ENCODE data around the gene RHOBTB3. TPM values are rescaled to one million over a fixed set of nuclear protein-coding genes. Genes with fewer than 3 reads are reported as not detected.
A peak's percentile ranks its signal among the peaks of the same experiment; 100 is the strongest.

The RHOBTB3 gene
- total and polyA plus RNA-seq, 8 donors = 26.5 to 93.0 (median 64.1) TPM

GRCh38 chr5:95717439-95717838, 13.7 kb upstream of the RHOBTB3 start:
- intact Hi-C loops (cut with DNase I) = no loop called here

GRCh38 chr5:95718203-95718602, 12.9 kb upstream of the RHOBTB3 start:
- ATAC-seq (no peak), DNase-seq (no peak)
- H3K4me3 ChIP-seq = no peak overlapping the region
- peaks cover 2 to 6% of the 10 kb centered on the region in 2 donors for H3K4me1 ChIP-seq
- no peak overlapping the region for H3K27ac ChIP-seq
- H3K9me3 ChIP-seq = no peaks in the 10 kb centered on the region
- H3K27me3 ChIP-seq = no peaks in the 10 kb centered on the region
- intact Hi-C loops (cut with DNase I) = no loop called here
- no peaks in the 10 kb centered on the region for H3K36me3 ChIP-seq
- TF ChIP-seq CTCF (IDR thresholded peaks at IDR 0.05) = no peak

More at GRCh38 chr5:95717439-95717838, 13.7 kb upstream of the RHOBTB3 start:
- no peak for TF ChIP-seq CTCF (IDR thresholded peaks at IDR 0.05)
- Histone ChIP-seq H3K4me1 (peaks cover 0 to 6% of the 10 kb centered on the region in 2 donors), H3K4me3 (no peak overlapping the region), H3K9me3 (no peaks in the 10 kb centered on the region), H3K36me3 (no peaks in the 10 kb centered on the region), H3K27ac (no peak overlapping the region), H3K27me3 (no peaks in the 10 kb centered on the region)
- no peak for ATAC-seq
- DNase-seq = no peak

- Histone ChIP-seq H3K9me3 (no peaks in the 10 kb centered on the region), H3K4me3 (no peak overlapping the region), H3K27me3 (no peaks in the 10 kb centered on the region), H3K36me3 (no peaks in the 10 kb centered on the region), H3K27ac (no peak overlapping the region), H3K4me1 (peaks cover 4 to 6% of the 10 kb centered on the region in 2 donors)
- no peak for TF ChIP-seq CTCF (IDR thresholded peaks at IDR 0.05)
- DNase-seq (no peak), ATAC-seq (no peak)
- intact Hi-C loops (cut with DNase I) = no loop called here
Measured at GRCh38 chr5:95718738-95719137, 12.4 kb upstream of the RHOBTB3 start.

GRCh38 chr5:95720094-95720786, 10.9 kb upstream of the RHOBTB3 start:
- H3K4me3 ChIP-seq = no peak overlapping the region
- no peaks in the 10 kb centered on the region for H3K27me3 ChIP-seq
- peaks cover 4 to 6% of the 10 kb centered on the region in 2 donors for H3K4me1 ChIP-seq
- no peak overlapping the region for H3K27ac ChIP-seq
- intact Hi-C loops (cut with DNase I) = no loop called here
- H3K36me3 ChIP-seq = no peaks in the 10 kb centered on the region
- no peaks in the 10 kb centered on the region for H3K9me3 ChIP-seq
- peak; percentile 76 for ATAC-seq
- DNase-seq = no peak
- no peak for TF ChIP-seq CTCF (IDR thresholded peaks at IDR 0.05)

GRCh38 chr5:95721582-95722295, 9.4 kb upstream of the RHOBTB3 start:
- H3K36me3 ChIP-seq = no peaks in the 10 kb centered on the region
- no peak for TF ChIP-seq CTCF (IDR thresholded peaks at IDR 0.05)
- intact Hi-C loops (cut with DNase I) = no loop called here
- H3K27ac ChIP-seq = no peak overlapping the region
- no peaks in the 10 kb centered on the region for H3K27me3 ChIP-seq
- no peaks in the 10 kb centered on the region for H3K9me3 ChIP-seq
- peaks cover 3 to 8% of the 10 kb centered on the region in 2 donors for H3K4me1 ChIP-seq
- no peak overlapping the region for H3K4me3 ChIP-seq
- ATAC-seq = no peak
- no peak for DNase-seq
